Colonic mucosa (tissue), 4 donors: ENCODE measurements around the gene CNTN2. TPM values are rescaled to one million over a fixed set of nuclear protein-coding genes. Genes with fewer than 3 reads are reported as not detected.

Experiments
- DNase-seq: peaks from one replicate; pipeline ENCODE4 v3.0.0-alpha.2; 2020
- H3K27ac ChIP-seq: fragments of 200-600 bp; one replicate; pipeline ENCODE4 v1.8.0; 2021
- H3K27me3 ChIP-seq: fragments of 200-600 bp; one replicate; pipeline ENCODE4 v1.8.0; 2021
- H3K36me3 ChIP-seq: fragments of 200-600 bp; one replicate; pipeline ENCODE4 v1.8.0; 2021
- H3K4me1 ChIP-seq: fragments of 200-600 bp; one replicate; pipeline ENCODE4 v1.8.0; 2021; ENCODE audit warnings: mild to moderate bottlenecking
- H3K4me3 ChIP-seq: fragments of 200-600 bp; one replicate; pipeline ENCODE4 v1.8.0; 2021
- H3K9ac ChIP-seq, 2 donors: one replicate each; pipeline ENCODE4 v1.7.0; 2013; ENCODE audit warnings: control low read depth in 2 of 2, low read depth in 2 of 2, low read length in 2 of 2
- H3K9me3 ChIP-seq: fragments of 200-600 bp; one replicate; pipeline ENCODE4 v1.8.0; 2021
- intact Hi-C: fragments of 100-400 bp; cut with DNase I; formaldehyde crosslinking; loops from one replicate; pipeline ENCODE4 v1.14.1; 2022
- total RNA-seq, 2 donors: library from RNA; stranded (reverse); fragmentation: NEBNext Ultra II Directional in 1 of 2; extraction: Animal tissue kit (Norgen Biotek cat#: 25700) in 1 of 2; gene quantifications; one replicate each; pipeline ENCODE4 v1.2.1, GENCODE V29; 2021
- TF ChIP-seq, protein P1 (sequence below): fragments of 200-600 bp; IDR thresholded peaks from one replicate; pipeline ENCODE4 v1.8.0; 2022; ENCODE audit warnings: antibody characterized with exemption, mild to moderate bottlenecking
- donor health status: healthy.
- donor health status: DM: no; HTN: no; CAD: no.
- donor health status: DM: no; HTN: no; CAD: no.

The CNTN2 gene
- total RNA-seq, 2 donors from 2014 or later = 0.20 to 1.4 TPM

GRCh38 chr1:205024679-205025078 is 18.3 kb upstream of the CNTN2 start:
- no peak overlapping the region for H3K9ac ChIP-seq
- intact Hi-C loops = no loop called here
- H3K27ac ChIP-seq = no peak overlapping the region
- H3K9me3 ChIP-seq = no peaks in the 10 kb centered on the region
- no peak for DNase-seq
- H3K4me1 ChIP-seq = no peaks in the 10 kb centered on the region
- no peak overlapping the region for H3K4me3 ChIP-seq
- H3K27me3 ChIP-seq = no peaks in the 10 kb centered on the region
- H3K36me3 ChIP-seq = no peaks in the 10 kb centered on the region
- TF ChIP-seq, protein P1, sequence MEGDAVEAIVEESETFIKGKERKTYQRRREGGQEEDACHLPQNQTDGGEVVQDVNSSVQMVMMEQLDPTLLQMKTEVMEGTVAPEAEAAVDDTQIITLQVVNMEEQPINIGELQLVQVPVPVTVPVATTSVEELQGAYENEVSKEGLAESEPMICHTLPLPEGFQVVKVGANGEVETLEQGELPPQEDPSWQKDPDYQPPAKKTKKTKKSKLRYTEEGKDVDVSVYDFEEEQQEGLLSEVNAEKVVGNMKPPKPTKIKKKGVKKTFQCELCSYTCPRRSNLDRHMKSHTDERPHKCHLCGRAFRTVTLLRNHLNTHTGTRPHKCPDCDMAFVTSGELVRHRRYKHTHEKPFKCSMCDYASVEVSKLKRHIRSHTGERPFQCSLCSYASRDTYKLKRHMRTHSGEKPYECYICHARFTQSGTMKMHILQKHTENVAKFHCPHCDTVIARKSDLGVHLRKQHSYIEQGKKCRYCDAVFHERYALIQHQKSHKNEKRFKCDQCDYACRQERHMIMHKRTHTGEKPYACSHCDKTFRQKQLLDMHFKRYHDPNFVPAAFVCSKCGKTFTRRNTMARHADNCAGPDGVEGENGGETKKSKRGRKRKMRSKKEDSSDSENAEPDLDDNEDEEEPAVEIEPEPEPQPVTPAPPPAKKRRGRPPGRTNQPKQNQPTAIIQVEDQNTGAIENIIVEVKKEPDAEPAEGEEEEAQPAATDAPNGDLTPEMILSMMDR = no peak

- no peak overlapping the region for H3K9ac ChIP-seq
- H3K4me3 ChIP-seq = no peak overlapping the region
- H3K27ac ChIP-seq = no peak overlapping the region
- H3K9me3 ChIP-seq = no peaks in the 10 kb centered on the region
- no peaks in the 10 kb centered on the region for H3K27me3 ChIP-seq
- intact Hi-C loops = no loop called here
- no peaks in the 10 kb centered on the region for H3K4me1 ChIP-seq
- H3K36me3 ChIP-seq = no peaks in the 10 kb centered on the region
- TF ChIP-seq, protein P1 = no peak
- DNase-seq = no peak
Observed at GRCh38 chr1:205025239-205025638, 17.8 kb upstream of the CNTN2 start.

- intact Hi-C loops = no loop called here
- no peak for DNase-seq
- Histone ChIP-seq H3K27ac (no peak overlapping the region), H3K4me3 (no peak overlapping the region), H3K36me3 (no peaks in the 10 kb centered on the region), H3K9me3 (no peaks in the 10 kb centered on the region), H3K4me1 (no peaks in the 10 kb centered on the region), H3K9ac (no peak overlapping the region), H3K27me3 (no peaks in the 10 kb centered on the region)
- TF ChIP-seq, protein P1 = no peak
Observed at GRCh38 chr1:205026181-205026580, 16.8 kb upstream of the CNTN2 start.

DNA sequence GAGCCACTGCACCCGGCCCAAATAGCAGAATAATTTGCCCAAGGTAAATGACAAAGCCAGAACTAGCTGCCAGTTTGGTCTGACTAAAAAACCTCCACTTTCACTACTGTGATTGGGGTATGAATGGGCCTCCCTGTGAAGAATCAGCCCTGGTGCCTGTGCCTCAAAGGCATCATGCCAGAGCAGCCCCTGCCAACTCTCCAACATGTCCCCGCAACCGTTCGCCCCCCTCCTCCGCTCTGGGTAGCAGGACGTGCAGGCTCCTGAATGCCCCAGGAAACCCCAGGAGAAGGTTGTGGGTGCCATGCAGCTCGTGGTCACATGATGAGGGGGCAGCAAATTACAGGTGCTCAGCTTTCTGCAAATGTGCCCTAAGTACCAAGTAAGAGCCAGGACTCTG is 14.6 kb upstream of the CNTN2 start:
- Histone ChIP-seq H3K36me3 (no peaks in the 10 kb centered on the region), H3K9ac (no peak overlapping the region), H3K27me3 (no peaks in the 10 kb centered on the region), H3K4me1 (no peaks in the 10 kb centered on the region), H3K27ac (no peak overlapping the region), H3K4me3 (no peak overlapping the region), H3K9me3 (no peaks in the 10 kb centered on the region)
- intact Hi-C loops = no loop called here
- DNase-seq = no peak
- TF ChIP-seq, protein P1 = no peak

DNA sequence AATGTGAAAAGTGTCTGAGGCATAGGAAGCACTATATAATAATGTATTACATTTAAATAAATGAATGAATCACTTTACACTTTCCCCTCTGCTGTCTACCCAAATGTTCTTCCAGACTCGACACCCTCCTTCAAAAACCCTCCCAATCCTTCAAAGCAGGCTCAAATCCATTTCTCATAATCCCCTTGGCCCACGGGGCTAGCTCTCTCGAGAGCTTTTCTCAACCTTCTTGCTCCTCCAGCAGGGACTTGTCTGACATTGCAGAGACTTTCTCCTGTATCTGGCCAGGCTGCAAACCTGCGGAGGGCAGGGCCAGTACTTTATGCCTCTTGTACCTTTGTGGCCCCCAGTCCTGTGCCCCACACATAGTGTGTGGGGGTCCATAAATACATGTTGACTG is 14.1 kb upstream of the CNTN2 start:
- Histone ChIP-seq H3K27ac (no peak overlapping the region), H3K9me3 (no peaks in the 10 kb centered on the region), H3K36me3 (no peaks in the 10 kb centered on the region), H3K4me1 (no peaks in the 10 kb centered on the region), H3K4me3 (no peak overlapping the region), H3K9ac (no peak overlapping the region), H3K27me3 (no peaks in the 10 kb centered on the region)
- no peak for DNase-seq
- TF ChIP-seq, protein P1 = no peak
- intact Hi-C loops = no loop called here

DNA sequence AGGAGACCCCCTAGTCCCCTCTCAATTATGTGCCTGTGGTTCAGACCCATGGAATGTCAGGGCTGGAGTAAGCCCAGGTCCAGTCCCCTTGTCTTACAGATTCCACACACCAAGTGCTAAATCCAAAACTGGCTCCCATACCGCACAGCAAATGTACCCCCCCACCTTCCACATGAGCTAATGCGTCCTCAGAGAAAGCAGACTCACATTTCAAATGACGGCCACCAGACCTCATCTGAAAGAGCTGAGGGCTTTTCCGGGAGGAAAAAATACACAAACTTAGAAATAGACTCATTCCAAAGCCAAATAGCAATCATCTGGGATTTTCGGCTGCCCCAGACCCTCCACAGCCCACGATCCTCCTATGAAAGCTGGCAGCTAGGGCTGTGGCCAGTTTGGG is 12.8 kb upstream of the CNTN2 start:
- Histone ChIP-seq H3K27me3 (no peaks in the 10 kb centered on the region), H3K9me3 (no peaks in the 10 kb centered on the region), H3K4me1 (no peaks in the 10 kb centered on the region), H3K9ac (no peak overlapping the region), H3K4me3 (no peak overlapping the region), H3K27ac (no peak overlapping the region), H3K36me3 (no peaks in the 10 kb centered on the region)
- intact Hi-C loops = no loop called here
- no peak for DNase-seq
- TF ChIP-seq, protein P1 = no peak
